GM12892 (cell line): ENCODE data around the gene USP35.

Experiments used
- DNase-seq: peaks from one replicate; pipeline ENCODE4 v3.0.0; 2011; ENCODE audit not compliant: insufficient read length
- FAIRE-seq: peaks from 2 replicates; lab custom pipeline; 2011; peaks lifted over from hg19 to GRCh38; lab: Jason Lieb, UNC
- POLR2A ChIP-seq: IDR thresholded peaks from 2 replicates; pipeline ENCODE4 v1.6.1; 2011; ENCODE audit warnings: low read depth, low read length, control low read depth
- POLR2AphosphoS5 ChIP-seq: IDR thresholded peaks from 2 replicates; pipeline ENCODE4 v1.6.1; 2011; ENCODE audit warnings: low read depth, low read length, control low read depth
- TAF1 ChIP-seq: IDR thresholded peaks from 2 replicates; pipeline ENCODE4 v1.6.1; 2011; ENCODE audit warnings: low read depth, mild to moderate bottlenecking, control low read depth, low read length, borderline replicate concordance

Gene USP35

GRCh38 chr11:78156127-78156844, 32.4 kb upstream of the USP35 start:
- DNase-seq (no peak), FAIRE-seq (no peak)
- TF ChIP-seq TAF1 (no peak), POLR2AphosphoS5 (no peak), POLR2A (no peak)

GRCh38 chr11:78158987-78159652, 29.6 kb upstream of the USP35 start:
- DNase-seq (no peak), FAIRE-seq (no peak)
- TF ChIP-seq POLR2A: no peak

DNA sequence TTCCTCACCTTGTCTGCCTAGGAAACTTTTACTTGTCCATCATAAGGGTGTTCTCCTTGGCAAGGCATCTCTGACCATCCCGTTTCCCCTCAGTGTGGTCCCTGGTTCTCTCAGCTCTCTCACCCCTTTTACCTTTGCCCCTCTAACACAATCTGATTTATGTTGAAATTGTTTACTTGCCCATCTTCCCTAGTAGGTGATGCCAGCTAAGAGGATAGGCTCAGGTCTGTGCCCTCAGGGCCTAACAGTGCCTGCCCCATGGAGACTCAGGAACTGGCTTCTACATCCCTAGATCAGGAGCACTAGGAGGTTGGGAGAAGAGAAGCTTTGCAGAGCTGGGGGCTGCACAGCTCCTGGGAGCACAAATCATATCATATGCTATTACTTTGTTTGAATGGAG, 28.2 kb upstream of the USP35 start:
- DNase-seq (no peak), FAIRE-seq (no peak)
- TF ChIP-seq POLR2AphosphoS5: no peak
- no peak for TF ChIP-seq TAF1
- TF ChIP-seq POLR2A: no peak

- TF ChIP-seq TAF1 (no peak), POLR2AphosphoS5 (no peak), POLR2A (no peak)
- DNase-seq (no peak), FAIRE-seq (no peak)
Observed at GRCh38 chr11:78161346-78161745, 27.4 kb upstream of the USP35 start.

DNA sequence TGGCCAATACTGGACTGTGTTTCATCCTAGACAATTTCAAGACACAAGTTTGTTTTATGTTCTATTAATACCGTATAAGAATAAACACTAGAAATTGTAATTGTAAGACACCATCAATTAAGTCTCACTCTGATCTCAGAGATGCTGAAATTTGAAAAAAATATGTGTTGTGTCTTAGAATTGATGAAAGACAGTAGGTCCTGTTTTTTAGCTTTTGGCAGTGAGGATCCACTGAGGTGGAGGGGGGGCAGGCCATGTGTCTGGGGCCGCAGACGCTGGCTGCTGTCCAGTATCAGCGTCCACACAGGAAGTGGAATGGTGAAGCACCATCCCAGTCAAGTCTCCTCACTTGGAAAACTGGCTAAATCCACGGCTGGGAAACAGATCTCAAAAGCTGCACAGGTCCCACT, 26.8 kb upstream of the USP35 start:
- TF ChIP-seq TAF1 (no peak), POLR2A (no peak), POLR2AphosphoS5 (no peak)
- no peak for DNase-seq
- no peak for FAIRE-seq

DNA sequence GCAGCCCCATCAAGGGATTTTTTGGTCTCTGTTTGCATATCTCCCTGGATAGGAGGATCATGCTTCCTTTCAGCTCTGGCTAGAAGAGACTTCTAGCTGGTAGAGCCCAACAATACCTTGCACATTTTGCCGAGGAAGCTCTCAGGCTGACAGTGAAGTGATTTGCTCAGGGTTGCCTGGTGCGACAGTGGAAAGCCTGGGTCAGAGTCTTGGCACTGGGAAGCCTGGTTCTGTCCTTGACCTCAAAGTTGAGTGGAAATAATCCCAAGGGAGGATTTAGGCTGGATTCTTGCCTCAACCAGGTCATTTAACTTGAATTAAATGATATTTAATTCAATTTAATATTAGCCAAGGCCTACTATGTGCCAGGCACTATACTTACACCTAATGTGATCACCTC, 24.9 kb upstream of the USP35 start:
- FAIRE-seq: no peak
- no peak for DNase-seq
- TF ChIP-seq POLR2AphosphoS5: no peak
- TF ChIP-seq TAF1: no peak
- TF ChIP-seq POLR2A: no peak

DNA sequence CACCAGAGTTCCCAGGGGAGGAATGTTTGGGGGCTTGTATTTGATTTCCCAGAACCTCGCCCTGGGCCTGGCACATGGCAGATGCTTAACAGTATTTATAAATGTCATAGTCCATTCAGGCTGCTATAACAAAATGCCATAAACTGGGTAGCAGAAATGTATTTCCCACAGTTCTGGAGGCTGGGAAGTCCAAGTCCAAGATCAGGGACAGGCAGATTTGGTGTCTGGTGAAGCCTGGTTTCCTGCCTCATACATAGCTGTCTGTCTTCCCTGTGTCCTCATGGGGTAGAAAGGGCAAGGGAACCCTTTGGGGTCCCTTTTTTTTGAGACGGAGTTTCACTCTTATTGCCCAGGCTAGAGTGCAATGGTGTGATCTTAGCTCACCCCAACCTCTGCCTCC, 24.2 kb upstream of the USP35 start:
- DNase-seq (no peak), FAIRE-seq (no peak)
- TF ChIP-seq POLR2AphosphoS5: no peak
- no peak for TF ChIP-seq TAF1
- no peak for TF ChIP-seq POLR2A

DNA sequence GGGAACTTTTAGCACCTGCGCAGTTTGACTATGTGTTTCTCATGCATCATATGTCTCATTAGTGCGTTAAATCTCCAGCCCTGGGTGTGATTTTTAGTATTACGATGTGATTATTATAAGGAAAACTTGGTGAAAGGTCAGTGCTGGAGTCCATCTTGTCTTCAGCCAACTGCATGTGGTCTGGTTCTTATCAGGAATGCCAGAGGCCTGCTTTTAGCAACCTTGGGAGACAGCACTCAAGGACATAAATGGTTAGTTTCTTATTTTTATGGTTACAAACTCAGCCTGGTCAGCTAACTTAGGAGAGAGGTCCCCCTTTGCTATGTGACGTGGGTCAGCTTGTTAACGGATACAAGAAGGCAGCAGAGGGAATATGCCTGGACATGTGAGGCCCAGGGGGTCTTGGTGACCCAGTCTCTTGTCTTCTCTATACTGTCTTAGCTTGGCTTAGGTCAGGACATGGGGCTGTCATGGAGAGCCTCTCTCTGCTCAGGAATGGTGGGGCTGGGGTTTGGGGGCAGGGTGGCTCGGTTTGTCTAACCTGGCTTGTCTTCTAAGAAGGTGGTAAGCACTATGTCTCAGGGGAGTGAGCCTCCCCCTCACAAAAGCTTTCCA, 21.8 kb upstream of the USP35 start:
- no peak for FAIRE-seq
- no peak for DNase-seq
- no peak for TF ChIP-seq TAF1
- no peak for TF ChIP-seq POLR2AphosphoS5
- TF ChIP-seq POLR2A: no peak

- no peak for TF ChIP-seq POLR2A
- TF ChIP-seq POLR2AphosphoS5: no peak
- no peak for TF ChIP-seq TAF1
- DNase-seq (no peak), FAIRE-seq (no peak)
Observed at GRCh38 chr11:78168539-78169477, 19.9 kb upstream of the USP35 start.

DNA sequence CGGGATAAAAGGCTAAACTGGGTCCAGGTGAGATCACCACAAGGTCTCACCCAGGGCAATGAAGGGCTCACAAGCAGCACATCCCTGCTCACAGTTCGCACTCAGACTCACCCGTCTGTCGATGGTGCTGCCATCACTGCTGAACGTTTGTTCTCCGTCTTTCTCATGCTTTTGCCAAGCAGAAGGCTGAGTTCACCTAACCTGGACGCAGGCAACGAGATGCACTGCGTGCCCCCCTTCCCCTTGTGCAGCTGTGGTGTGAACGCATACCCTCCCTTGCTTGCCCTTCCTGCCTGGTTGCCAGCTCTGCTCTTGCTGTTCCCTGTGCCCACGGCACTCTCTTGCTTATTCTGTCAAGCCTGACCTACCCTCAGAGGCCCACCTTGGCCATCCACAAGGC, 18.3 kb upstream of the USP35 start:
- DNase-seq: no peak
- no peak for FAIRE-seq
- TF ChIP-seq POLR2A: no peak
- no peak for TF ChIP-seq POLR2AphosphoS5
- TF ChIP-seq TAF1: no peak
